HG03175 (cell line): ENCODE measurements around the gene AP2A2.
A peak's percentile ranks its signal among the peaks of the same experiment; 100 is the strongest.

Experiments used
- ATAC-seq: cut with Tn5 transposase; IDR thresholded peaks from one replicate; pipeline ENCODE4 v1.9.1; 2021; ENCODE audit warnings: mild to moderate bottlenecking, moderate library complexity; ENCODE audit not compliant: unreplicated experiment

Gene AP2A2

GRCh38 chr11:992577-992976 lies 66.9 kb downstream of the AP2A2 start:
- ATAC-seq, result no peak

- ATAC-seq, result no peak
Observed at GRCh38 chr11:993632-994167, 68.0 kb downstream of the AP2A2 start.

GRCh38 chr11:995044-995751 lies 69.5 kb downstream of the AP2A2 start:
- ATAC-seq, result no peak

- peak; percentile 71 for ATAC-seq
Observed at GRCh38 chr11:995752-996420, 70.2 kb downstream of the AP2A2 start.

GRCh38 chr11:996681-997080 lies 71.0 kb downstream of the AP2A2 start:
- ATAC-seq, result no peak

GRCh38 chr11:997907-998306 lies 72.2 kb downstream of the AP2A2 start:
- ATAC-seq, result no peak

GRCh38 chr11:999009-999408 lies 73.3 kb downstream of the AP2A2 start:
- ATAC-seq, result no peak

GRCh38 chr11:1000357-1001278 lies 74.9 kb downstream of the AP2A2 start:
- ATAC-seq, result no peak

- ATAC-seq, result no peak
Observed at GRCh38 chr11:1001617-1002405, 76.1 kb downstream of the AP2A2 start.

GRCh38 chr11:1002406-1002984 lies 76.8 kb downstream of the AP2A2 start:
- ATAC-seq, result no peak

GRCh38 chr11:1003159-1003558 lies 77.5 kb downstream of the AP2A2 start:
- ATAC-seq, result no peak

- no peak for ATAC-seq
Observed at GRCh38 chr11:1005928-1006327, 80.3 kb downstream of the AP2A2 start.

- no peak for ATAC-seq
Observed at GRCh38 chr11:1006762-1007161, 81.1 kb downstream of the AP2A2 start.

- no peak for ATAC-seq
Observed at GRCh38 chr11:1007279-1007678, 81.6 kb downstream of the AP2A2 start.

- ATAC-seq, result no peak
Observed at GRCh38 chr11:1008001-1008802, 82.5 kb downstream of the AP2A2 start.

- no peak for ATAC-seq
Observed at GRCh38 chr11:1008803-1009145, 83.1 kb downstream of the AP2A2 start.

GRCh38 chr11:1009371-1009770 lies 83.7 kb downstream of the AP2A2 start:
- ATAC-seq, result no peak

- ATAC-seq, result no peak
Observed at GRCh38 chr11:1009991-1010390, 84.3 kb downstream of the AP2A2 start.

GRCh38 chr11:1010551-1011319 lies 85.1 kb downstream of the AP2A2 start:
- ATAC-seq, result no peak
